ENCODE data around the gene CHRM2. TPM values are rescaled to one million over a fixed set of nuclear protein-coding genes. Genes with fewer than 3 reads are reported as not detected.

Gene CHRM2
- total and polyA plus RNA-seq, 2 of the 8 experiments (the other 6 are each of a cell fraction or from before 2014, with no cell fraction given), result 0.17 to 0.32 TPM

DNA sequence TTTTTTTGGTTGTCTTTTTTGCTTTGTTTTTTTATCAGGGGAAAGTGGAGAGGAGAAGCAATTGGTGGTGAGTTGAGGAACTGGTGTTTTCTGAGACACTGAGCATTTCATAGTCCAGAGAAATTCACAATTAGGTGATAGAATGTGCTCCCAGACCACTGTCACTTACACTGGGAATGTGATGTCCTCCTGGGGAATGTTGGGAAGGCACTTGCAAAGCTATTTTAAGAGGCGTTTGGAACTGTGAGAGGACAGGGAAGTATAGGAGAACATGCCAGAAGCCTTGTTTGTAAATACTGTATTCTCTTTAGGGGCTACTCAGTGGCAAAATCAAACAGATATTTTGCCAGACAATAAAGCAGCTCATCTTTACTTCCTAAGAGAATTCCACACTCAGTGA is 16.0 kb downstream of the CHRM2 start:
- Histone ChIP-seq H2BK20ac (ENCODE audit: low read length) (no peak overlapping the region), H4K8ac (ENCODE audit: extremely low read depth, insufficient read depth, low read length) (no peak overlapping the region), H2AFZ (ENCODE audit: low read length) (no peak overlapping the region), H3K27me3 (replicated peaks in 1 of 4; ENCODE audit: control insufficient read depth in 3 of 4, extremely low read depth in 1 of 4, insufficient read depth in 3 of 4, low read length in 3 of 4) (no peaks in the 10 kb centered on the region), H3K36me3 (ENCODE audit: control insufficient read depth in 2 of 4, insufficient read depth in 4 of 4, low read length in 3 of 4) (no peaks in the 10 kb centered on the region), H3K4ac (replicated peaks; ENCODE audit: insufficient read length, low read depth, low read length) (no peak overlapping the region), H3K14ac (ENCODE audit: insufficient read length) (no peak overlapping the region), H3K23ac (ENCODE audit: insufficient read length) (no peak overlapping the region), H4K20me1 (replicated peaks in 1 of 2; ENCODE audit: control insufficient read depth in 1 of 2, insufficient read depth in 2 of 2, low read length in 2 of 2) (no peaks in the 10 kb centered on the region), H3K79me1 (ENCODE audit: low read depth, low read length) (no peaks in the 10 kb centered on the region), H3K23me2 (ENCODE audit: low read depth, low read length) (no peaks in the 10 kb centered on the region), H2BK5ac (ENCODE audit: low read depth, low read length) (no peak overlapping the region), H3K9me3 (ENCODE audit: insufficient read depth in 2 of 2, low read depth in 1 of 2, low read length in 1 of 2) (no peaks in the 10 kb centered on the region), H2BK15ac (ENCODE audit: low read length) (no peak overlapping the region), H2AK5ac (ENCODE audit: low read depth, low read length) (no peak overlapping the region), H3K27ac (ENCODE audit: low read depth, low read length) (no peak overlapping the region), H3K4me1 (replicated peaks in 1 of 4; ENCODE audit: control insufficient read depth in 3 of 4, insufficient read depth in 4 of 4, low read length in 3 of 4) (peaks cover 0 to 3% (median 0%) of the 10 kb centered on the region in 4 experiments; a peak in 1 of 7 replicates), H3K18ac (ENCODE audit: extremely low read depth, low read length) (no peak overlapping the region), H2BK12ac (ENCODE audit: low read depth, low read length) (no peak overlapping the region), H3K4me3 (ENCODE audit: extremely low read depth in 1 of 4, insufficient read depth in 2 of 4, low read depth in 3 of 4, low read length in 4 of 4) (no peak overlapping the region), H2BK120ac (replicated peaks; ENCODE audit: low read depth, low read length) (no peak overlapping the region), H4K5ac (ENCODE audit: insufficient read length, low read depth, low read length) (no peak overlapping the region), H4K91ac (replicated peaks; ENCODE audit: insufficient read length, low read length) (no peak overlapping the region), H3K79me2 (ENCODE audit: control insufficient read depth in 1 of 2, insufficient read depth in 2 of 2, low read length in 2 of 2) (no peaks in the 10 kb centered on the region), H3K9ac (replicated peaks in 1 of 4; ENCODE audit: extremely low read depth in 1 of 4, low read depth in 3 of 4, low read length in 3 of 4) (no peak overlapping the region), H3K4me2 (ENCODE audit: insufficient read depth in 1 of 2, low read depth in 2 of 2, low read length in 2 of 2) (no peak overlapping the region), H3K56ac (replicated peaks; ENCODE audit: insufficient read length, low read depth, low read length) (no peak overlapping the region)
- no peak for TF ChIP-seq KDM5A (IDR thresholded peaks at IDR 0.05; ENCODE audit: low read length)
- TF ChIP-seq EP300 (IDR thresholded peaks at IDR 0.05; ENCODE audit: borderline replicate concordance in 1 of 2, low read depth in 2 of 2, low read length in 2 of 2), result no peak
- no peak for TF ChIP-seq EGR1 (IDR thresholded peaks at IDR 0.05; ENCODE audit: borderline replicate concordance, low read depth, low read length)
- no peak for TF ChIP-seq HDAC6 (IDR thresholded peaks at IDR 0.05; ENCODE audit: low read depth, low read length)
- no peak for TF ChIP-seq SUZ12 (IDR thresholded peaks at IDR 0.05; ENCODE audit: low read length)
- no peak for TF ChIP-seq POLR2A (IDR thresholded peaks at IDR 0.05; ENCODE audit: control extremely low read depth in 1 of 2, low read depth in 2 of 2, low read length in 2 of 2)
- no peak for TF ChIP-seq CBX8 (IDR thresholded peaks at IDR 0.05; ENCODE audit: borderline replicate concordance, low read depth, low read length)
- TF ChIP-seq, protein P1, sequence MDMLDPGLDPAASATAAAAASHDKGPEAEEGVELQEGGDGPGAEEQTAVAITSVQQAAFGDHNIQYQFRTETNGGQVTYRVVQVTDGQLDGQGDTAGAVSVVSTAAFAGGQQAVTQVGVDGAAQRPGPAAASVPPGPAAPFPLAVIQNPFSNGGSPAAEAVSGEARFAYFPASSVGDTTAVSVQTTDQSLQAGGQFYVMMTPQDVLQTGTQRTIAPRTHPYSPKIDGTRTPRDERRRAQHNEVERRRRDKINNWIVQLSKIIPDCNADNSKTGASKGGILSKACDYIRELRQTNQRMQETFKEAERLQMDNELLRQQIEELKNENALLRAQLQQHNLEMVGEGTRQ (IDR thresholded peaks at IDR 0.05; ENCODE audit: low read length), result no peak
- no peak for FAIRE-seq
- POLR2A ChIA-PET (ENCODE audit: partially characterized antibody), result no interaction called here
- WGBS, 2 experiments (ENCODE audit: extremely low coverage in 1 of 2, insufficient coverage in 1 of 2, insufficient read length in 1 of 2, insufficient replicate concordance in 2 of 2, low coverage in 1 of 2, low lambda C conversion rate in 2 of 2, missing lambda C conversion rate in 1 of 2), result 80% methylated on average over 1 of the region's 1 CpG; no CpG with 5 or more reads in 1 of the 2 experiments
- DNase-seq (ENCODE audit: low read depth in 1 of 2, low spot score in 2 of 2), result no peak
- CTCF ChIA-PET (ENCODE audit: partially characterized antibody), result interaction anchor here (1.3 to 2.4 kb wide), 2 partner anchors 10 to 13 kb away, joined by 4 to 16 read pairs; no protein-coding TSS in a partner anchor

Measured in H1 (cell line).